GM19238 (cell line): ENCODE data around the gene TMEM95.

Experiments
- DNase-seq: peaks from one replicate; pipeline ENCODE4 v3.0.0; 2011; ENCODE audit warnings: low spot score; ENCODE audit not compliant: insufficient read length

The TMEM95 gene

DNA sequence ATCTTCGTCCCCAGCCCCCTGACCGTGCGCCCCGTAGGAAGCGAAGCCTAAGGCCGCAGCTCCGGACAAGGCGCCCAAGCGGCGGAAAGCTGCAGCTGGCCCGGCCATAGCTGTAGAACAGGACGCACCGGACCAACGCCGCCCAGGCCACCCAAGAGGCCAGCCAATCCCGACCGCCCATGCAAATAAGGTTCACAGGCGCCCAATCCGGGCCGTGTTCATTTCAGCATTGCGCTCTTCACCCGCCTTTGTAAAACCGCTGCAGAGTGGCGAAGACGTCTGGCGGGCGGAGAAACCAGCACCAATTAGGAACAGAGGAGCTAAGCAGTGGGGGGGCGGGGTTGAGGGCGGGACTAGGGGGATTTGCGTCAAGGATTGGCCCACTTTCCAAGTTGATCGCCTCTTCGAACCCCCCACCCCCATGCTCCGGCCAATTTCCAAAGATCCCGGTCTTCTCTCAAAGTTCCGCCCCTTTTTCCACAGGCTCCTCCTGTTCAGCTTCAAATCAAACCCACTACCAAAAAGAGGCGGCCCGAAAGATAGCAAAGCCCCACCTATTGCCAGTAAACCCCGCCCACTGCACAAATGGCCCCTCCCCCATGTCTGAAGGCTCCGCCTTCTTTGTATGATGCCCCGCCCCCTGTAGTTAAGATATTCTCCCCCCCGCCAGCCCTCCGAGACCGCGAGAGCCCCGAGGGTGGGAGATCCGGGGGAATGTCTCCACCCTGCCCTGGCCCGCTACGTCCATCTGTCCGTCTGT, 49.2 kb downstream of the TMEM95 start, which contains the start of gene TMEM256:
Gene TMEM256 (minus strand): TSS at position 121 of the 760 bp plus-strand sequence. CDS start 13 bp downstream, at position 108.
- DNase-seq = peak; percentile 97

GRCh38 chr17:7404737-7405349, 49.9 kb downstream of the TMEM95 start:
- peak; percentile 69 for DNase-seq

- DNase-seq = no peak
Observed at GRCh38 chr17:7405350-7406234, 50.6 kb downstream of the TMEM95 start.

- no peak for DNase-seq
Observed at GRCh38 chr17:7406235-7406825, 51.4 kb downstream of the TMEM95 start.
